Esophagus squamous epithelium (tissue), 5 donors: ENCODE results near the gene EHF. TPM values are rescaled to one million over a fixed set of nuclear protein-coding genes. Genes with fewer than 3 reads are reported as not detected.
"Not testable (repeated sequence)": the region's sequence is repeated elsewhere in the genome, so short reads cannot be mapped to it uniquely, and the experiment has no call there.

ENCODE experiments used
- DNase-seq: peaks from one replicate; lab custom pipeline; 2025; lab: John Stamatoyannopoulos, UW
- H3K27ac ChIP-seq, 4 donors: fragments of 200-600 bp; sonication (generic); one replicate each; pipeline ENCODE4 v1.5.1; 2016 to 2019; ENCODE audit warnings: mild to moderate bottlenecking in 1 of 4
- H3K27me3 ChIP-seq, 4 donors: fragments of 200-600 bp; sonication (generic); 1 replicate in 3 of 4; 2 replicates in 1 of 4; pipeline versions ENCODE4 v1.5.1 to v1.6.0; 2017 to 2021; ENCODE audit warnings: antibody characterized with exemption in 1 of 4
- H3K36me3 ChIP-seq, 3 donors: fragments of 200-600 bp; sonication (generic); one replicate each; pipeline ENCODE4 v1.5.1; 2016 to 2019
- H3K4me1 ChIP-seq, 3 donors: fragments of 200-600 bp; sonication (generic); one replicate each; pipeline ENCODE4 v1.5.1; 2017 to 2019
- H3K4me3 ChIP-seq, 4 donors: fragments of 200-600 bp; sonication (generic); 1 replicate in 3 of 4; 2 replicates in 1 of 4; pipeline ENCODE4 v1.5.1; 2016 to 2019; ENCODE audit warnings: mild to moderate bottlenecking in 2 of 4, moderate library complexity in 1 of 4
- H3K9me3 ChIP-seq, 3 donors: fragments of 200-600 bp; sonication (generic); one replicate each; pipeline ENCODE4 v1.5.1; 2016 to 2019
- POLR2A ChIP-seq, 4 donors: fragments of 450-650 bp; IDR thresholded peaks; one replicate each; pipeline ENCODE4 v1.6.1; 2017; ENCODE audit warnings: antibody characterized with exemption in 4 of 4, mild to moderate bottlenecking in 4 of 4, moderate library complexity in 3 of 4
- WGBS, 2 donors: methylation state at CpG; one replicate each; pipeline ENCODE4 v1.1.5; 2018; 5-methylcytosine and 5-hydroxymethylcytosine counted together
- intact Hi-C: fragments of 100-400 bp; cut with DNase I; formaldehyde crosslinking; loops from one replicate; pipeline ENCODE4 v1.15.0; 2022
- total RNA-seq, 4 donors: library from RNA; depleted of rRNA; stranded (reverse); fragments of >200 nt; gene quantifications; one replicate each; pipeline ENCODE4 v1.1.0, GENCODE V29; 2016
- TF ChIP-seq, protein P1 (sequence below), 6 experiments: fragments of 450-650 bp in 4 of 6; fragments of 200-600 bp in 2 of 6; sonication (generic) in 2 of 6; IDR thresholded peaks; one replicate each; pipeline ENCODE4 v1.5.1; 2016 to 2019; ENCODE audit warnings: antibody characterized with exemption in 6 of 6, mild to moderate bottlenecking in 4 of 6, moderate library complexity in 4 of 6
- donor health status: DM: yes; HTN: yes; CAD: no.

The EHF gene
- total RNA-seq, 4 donors from 2014 or later, result 265 to 388 (median 325) TPM

DNA sequence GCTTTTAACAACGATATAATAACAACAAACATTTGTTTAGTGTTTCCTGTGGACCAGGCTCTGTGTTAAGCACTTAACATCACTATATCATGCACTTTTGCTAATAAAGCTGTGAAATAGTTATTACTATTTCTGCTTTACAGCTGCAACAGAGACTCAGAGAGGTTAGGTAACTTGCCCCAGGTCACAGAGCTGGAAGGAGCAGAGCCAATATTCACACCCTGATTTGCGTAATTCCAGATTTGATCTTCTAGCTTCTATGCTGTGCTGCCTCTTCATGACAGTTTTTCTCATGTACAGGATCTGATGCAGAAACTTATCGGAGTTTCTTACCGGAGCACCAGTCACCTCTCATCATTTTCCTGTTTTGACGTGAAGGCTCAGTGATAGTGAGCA, 33.6 kb upstream of the EHF start:
- TF ChIP-seq, protein P1, sequence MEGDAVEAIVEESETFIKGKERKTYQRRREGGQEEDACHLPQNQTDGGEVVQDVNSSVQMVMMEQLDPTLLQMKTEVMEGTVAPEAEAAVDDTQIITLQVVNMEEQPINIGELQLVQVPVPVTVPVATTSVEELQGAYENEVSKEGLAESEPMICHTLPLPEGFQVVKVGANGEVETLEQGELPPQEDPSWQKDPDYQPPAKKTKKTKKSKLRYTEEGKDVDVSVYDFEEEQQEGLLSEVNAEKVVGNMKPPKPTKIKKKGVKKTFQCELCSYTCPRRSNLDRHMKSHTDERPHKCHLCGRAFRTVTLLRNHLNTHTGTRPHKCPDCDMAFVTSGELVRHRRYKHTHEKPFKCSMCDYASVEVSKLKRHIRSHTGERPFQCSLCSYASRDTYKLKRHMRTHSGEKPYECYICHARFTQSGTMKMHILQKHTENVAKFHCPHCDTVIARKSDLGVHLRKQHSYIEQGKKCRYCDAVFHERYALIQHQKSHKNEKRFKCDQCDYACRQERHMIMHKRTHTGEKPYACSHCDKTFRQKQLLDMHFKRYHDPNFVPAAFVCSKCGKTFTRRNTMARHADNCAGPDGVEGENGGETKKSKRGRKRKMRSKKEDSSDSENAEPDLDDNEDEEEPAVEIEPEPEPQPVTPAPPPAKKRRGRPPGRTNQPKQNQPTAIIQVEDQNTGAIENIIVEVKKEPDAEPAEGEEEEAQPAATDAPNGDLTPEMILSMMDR (IDR thresholded peaks at IDR 0.05), result no peak
- TF ChIP-seq POLR2A (IDR thresholded peaks at IDR 0.05), result no peak
- H3K27ac ChIP-seq, result peak overlapping the region in 3 of 4 donors; percentile 68 to 78 (median 73)
- no peak overlapping the region for H3K4me3 ChIP-seq
- no peaks in the 10 kb centered on the region for H3K36me3 ChIP-seq
- no peak for DNase-seq
- intact Hi-C loops, result loop anchor here (5.0 kb wide), 1 partner anchor 305 kb away; no protein-coding TSS in a partner anchor
- no peaks in the 10 kb centered on the region for H3K9me3 ChIP-seq
- peaks cover 14 to 52% (median 19%) of the 10 kb centered on the region in 3 donors for H3K4me1 ChIP-seq
- WGBS, 2 donors, result 49 to 60% methylated on average over 5 of the region's 5 CpGs
- H3K27me3 ChIP-seq, result no peaks in the 10 kb centered on the region

DNA sequence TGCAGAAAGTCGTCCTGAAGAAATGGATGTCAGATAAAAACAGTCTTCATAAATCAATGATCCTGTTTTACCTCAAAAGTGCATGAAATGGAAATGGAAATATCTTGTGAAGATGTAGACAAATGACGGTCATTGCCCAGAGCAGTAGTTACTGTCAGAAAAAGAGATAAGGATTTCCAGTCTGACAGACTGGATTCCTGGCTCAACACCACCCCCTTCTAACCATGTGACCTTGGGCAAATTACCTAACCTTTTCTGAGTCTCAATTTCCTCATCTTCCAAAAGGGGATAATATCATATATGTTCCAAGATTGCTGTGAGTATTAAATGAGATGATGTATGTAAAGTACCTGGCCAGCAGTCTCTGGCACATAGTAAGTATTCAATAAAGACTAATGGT, 32.9 kb upstream of the EHF start:
- TF ChIP-seq, protein P1 (IDR thresholded peaks at IDR 0.05), result no peak
- no peak for TF ChIP-seq POLR2A (IDR thresholded peaks at IDR 0.05)
- Histone ChIP-seq H3K27ac (peak overlapping the region in 1 of 4 donors; percentile 41), H3K27me3 (peaks cover 0 to 4% (median 0%) of the 10 kb centered on the region in 4 donors), H3K4me3 (no peak overlapping the region), H3K36me3 (no peaks in the 10 kb centered on the region), H3K9me3 (no peaks in the 10 kb centered on the region), H3K4me1 (peaks cover 14 to 52% (median 19%) of the 10 kb centered on the region in 3 donors)
- intact Hi-C loops, result loop anchor here (5.0 kb wide), 1 partner anchor 304 kb away; no protein-coding TSS in a partner anchor
- whole genome bisulfite sequencing, 2 donors, result 78 to 79% methylated on average over 2 of the region's 2 CpGs
- no peak for DNase-seq

DNA sequence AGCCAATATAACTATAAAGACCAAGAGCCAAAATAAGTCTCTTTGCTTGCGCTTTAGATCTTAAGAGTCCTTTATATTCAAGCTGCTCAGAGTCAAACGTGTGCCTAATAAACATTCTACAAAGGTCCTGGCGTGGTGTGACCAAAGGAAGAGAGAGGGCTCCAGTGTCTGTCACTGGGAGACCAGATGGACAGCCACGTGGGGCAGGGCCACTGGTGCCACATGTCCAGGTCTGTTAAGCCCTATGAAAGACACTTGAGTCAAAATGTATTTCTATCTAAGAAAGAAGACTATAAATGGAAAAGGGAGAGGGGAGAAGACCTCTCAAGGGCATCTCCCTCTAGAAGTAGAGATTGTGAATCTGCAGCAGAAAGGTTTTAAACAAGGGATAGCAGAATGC, 32.2 kb upstream of the EHF start:
- peaks cover 14 to 50% (median 19%) of the 10 kb centered on the region in 3 donors for H3K4me1 ChIP-seq
- WGBS, 2 donors, result 81 to 87% methylated on average over 4 of the region's 4 CpGs
- no peak overlapping the region for H3K4me3 ChIP-seq
- H3K9me3 ChIP-seq, result no peaks in the 10 kb centered on the region
- TF ChIP-seq POLR2A (IDR thresholded peaks at IDR 0.05), result no peak
- TF ChIP-seq, protein P1 (IDR thresholded peaks at IDR 0.05), result no peak
- no peak for DNase-seq
- peaks cover 0 to 4% (median 0%) of the 10 kb centered on the region in 4 donors for H3K27me3 ChIP-seq
- H3K27ac ChIP-seq, result no peak overlapping the region
- intact Hi-C loops, result loop anchor here (5.0 kb wide), 1 partner anchor 304 kb away; no protein-coding TSS in a partner anchor
- H3K36me3 ChIP-seq, result no peaks in the 10 kb centered on the region

DNA sequence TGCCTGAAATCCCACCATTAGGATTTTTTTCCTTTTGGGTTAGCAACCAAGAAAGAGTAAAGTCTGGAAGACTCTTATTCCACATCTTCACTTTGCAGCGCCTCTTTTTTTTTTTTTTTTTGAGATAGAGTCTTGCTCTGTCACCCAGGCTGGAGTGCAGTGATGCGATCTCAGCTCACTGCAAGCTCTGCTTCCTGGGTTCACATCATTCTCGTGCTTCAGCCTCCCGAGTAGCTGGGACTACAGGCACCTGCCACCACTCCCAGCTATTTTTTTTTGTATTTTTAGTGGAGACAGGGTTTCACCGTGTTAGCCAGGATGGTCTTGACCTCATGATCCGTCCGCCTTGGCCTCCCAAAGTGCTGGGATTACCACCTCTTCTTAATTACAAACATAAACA, 31.7 kb upstream of the EHF start:
- WGBS, 2 donors, result 87 to 92% methylated on average over 7 of the region's 7 CpGs
- H3K9me3 ChIP-seq, DNase-seq, H3K4me3 ChIP-seq, H3K27ac ChIP-seq, H3K36me3 ChIP-seq, H3K27me3 ChIP-seq: not testable (repeated sequence)
- intact Hi-C loops, result loop anchor here (5.0 kb wide), 1 partner anchor 303 kb away; no protein-coding TSS in a partner anchor
- peaks cover 14 to 50% (median 19%) of the 10 kb centered on the region in 3 donors for H3K4me1 ChIP-seq

DNA sequence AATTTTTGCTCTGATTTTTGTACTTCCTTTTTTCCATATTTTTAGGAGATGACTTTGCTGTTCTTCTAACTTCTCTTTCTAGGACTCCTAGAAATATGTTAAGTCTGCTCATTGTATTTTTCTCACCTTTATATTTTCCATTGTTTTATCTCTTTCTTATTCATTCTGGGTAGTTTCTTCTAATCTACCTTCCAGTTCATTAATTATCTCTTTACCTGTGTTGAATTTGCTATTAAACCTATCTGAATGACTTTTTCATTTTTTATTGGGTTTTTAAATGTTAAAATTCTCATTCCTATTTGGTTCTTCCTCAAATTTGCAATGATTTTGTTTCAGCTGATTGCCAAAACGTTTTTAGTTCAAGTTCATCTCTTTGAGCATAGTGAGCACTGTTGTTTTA, 27.8 kb upstream of the EHF start:
- Histone ChIP-seq H3K9me3 (no peaks in the 10 kb centered on the region), H3K4me3 (no peak overlapping the region), H3K4me1 (peaks cover 0 to 30% (median 9%) of the 10 kb centered on the region in 3 donors), H3K27ac (no peak overlapping the region), H3K36me3 (no peaks in the 10 kb centered on the region), H3K27me3 (peaks cover 0 to 4% (median 0%) of the 10 kb centered on the region in 4 donors)
- no peak for TF ChIP-seq POLR2A (IDR thresholded peaks at IDR 0.05)
- TF ChIP-seq, protein P1 (IDR thresholded peaks at IDR 0.05), result no peak
- DNase-seq, result no peak
- intact Hi-C loops, result no loop called here
- 31 to 50% methylated on average over 1 of the region's 1 CpG for WGBS, 2 donors
